Measurements from ENCODE around the gene PNMT.

PNMT gene

GRCh38 chr17:39659279-39660010 is 8.8 kb upstream of the PNMT start:
- TF ChIP-seq CREB1 (IDR thresholded peaks at IDR 0.05; ENCODE audit: low read depth) = no peak

- TF ChIP-seq EP300 (IDR thresholded peaks at IDR 0.05; ENCODE audit: borderline replicate concordance) = no peak
- TF ChIP-seq ZBTB7A (IDR thresholded peaks at IDR 0.05; ENCODE audit: low read depth) = no peak
- TF ChIP-seq EGR1 (IDR thresholded peaks at IDR 0.05) = no peak
- TF ChIP-seq TAF1 (IDR thresholded peaks at IDR 0.05; ENCODE audit: low read depth) = no peak
- TF ChIP-seq NFIC (IDR thresholded peaks at IDR 0.05) = no peak
- TF ChIP-seq REST (IDR thresholded peaks at IDR 0.05; ENCODE audit: low read depth) = no peak
- TF ChIP-seq RAD21 (IDR thresholded peaks at IDR 0.05; ENCODE audit: low read depth) = no peak
- TF ChIP-seq CEBPB (IDR thresholded peaks at IDR 0.05) = no peak
- no peak for TF ChIP-seq YY1 (IDR thresholded peaks at IDR 0.05; ENCODE audit: low read depth)
- no peak for TF ChIP-seq USF1 (IDR thresholded peaks at IDR 0.05)
- no peak for TF ChIP-seq TCF12 (IDR thresholded peaks at IDR 0.05; ENCODE audit: low read depth)
- TF ChIP-seq FOXM1 (IDR thresholded peaks at IDR 0.05; ENCODE audit: borderline replicate concordance, low read depth) = no peak
- TF ChIP-seq CREB1 (IDR thresholded peaks at IDR 0.05; ENCODE audit: low read depth) = no peak
- no peak for TF ChIP-seq TEAD4 (IDR thresholded peaks at IDR 0.05)
- no peak for TF ChIP-seq MAX (IDR thresholded peaks at IDR 0.05)
These were observed 8.3 kb upstream of the PNMT start for GRCh38 chr17:39660011-39660360.

GRCh38 chr17:39660397-39661385 is 7.6 kb upstream of the PNMT start:
- TF ChIP-seq TEAD4 (IDR thresholded peaks at IDR 0.05) (no peak), TCF12 (IDR thresholded peaks at IDR 0.05; ENCODE audit: low read depth) (peak; percentile 70; the same call in 1 of the 2 replicates), TAF1 (IDR thresholded peaks at IDR 0.05; ENCODE audit: low read depth) (no peak), FOXM1 (IDR thresholded peaks at IDR 0.05; ENCODE audit: borderline replicate concordance, low read depth) (no peak), NFIC (IDR thresholded peaks at IDR 0.05) (0 out of 2 replicates have a peak, but pooled peaks have one; percentile 38), EP300 (IDR thresholded peaks at IDR 0.05; ENCODE audit: borderline replicate concordance) (peak; percentile 25; the same call in 1 of the 2 replicates)

- peak; percentile 58; the same call in 1 of the 2 replicates for TF ChIP-seq ZBTB7A (IDR thresholded peaks at IDR 0.05; ENCODE audit: low read depth)
- no peak for TF ChIP-seq EP300 (IDR thresholded peaks at IDR 0.05; ENCODE audit: borderline replicate concordance)
These were observed 6.3 kb upstream of the PNMT start for GRCh38 chr17:39661744-39662541.

- TF ChIP-seq TAF1 (IDR thresholded peaks at IDR 0.05; ENCODE audit: low read depth) (no peak), USF1 (IDR thresholded peaks at IDR 0.05) (no peak), RAD21 (IDR thresholded peaks at IDR 0.05; ENCODE audit: low read depth) (no peak), TEAD4 (IDR thresholded peaks at IDR 0.05) (peak; percentile 93), NFIC (IDR thresholded peaks at IDR 0.05) (peak; percentile 97), EGR1 (IDR thresholded peaks at IDR 0.05) (peak; percentile 70; the same call in 1 of the 2 replicates), CREB1 (IDR thresholded peaks at IDR 0.05; ENCODE audit: low read depth) (no peak), MAX (IDR thresholded peaks at IDR 0.05) (peak; percentile 77), ZBTB7A (IDR thresholded peaks at IDR 0.05; ENCODE audit: low read depth) (peak; percentile 79; the same call in 1 of the 2 replicates), FOXM1 (IDR thresholded peaks at IDR 0.05; ENCODE audit: borderline replicate concordance, low read depth) (peak; percentile 72), CEBPB (IDR thresholded peaks at IDR 0.05) (no peak), EP300 (IDR thresholded peaks at IDR 0.05; ENCODE audit: borderline replicate concordance) (peak; percentile 93), TCF12 (IDR thresholded peaks at IDR 0.05; ENCODE audit: low read depth) (peak; percentile 100), YY1 (IDR thresholded peaks at IDR 0.05; ENCODE audit: low read depth) (peak; percentile 74; the same call in 1 of the 2 replicates), REST (IDR thresholded peaks at IDR 0.05; ENCODE audit: low read depth) (no peak)
These were observed 5.5 kb upstream of the PNMT start for GRCh38 chr17:39662551-39663339.
